ENCODE data around the gene C12orf54. TPM values are rescaled to one million over a fixed set of nuclear protein-coding genes. Genes with fewer than 3 reads are reported as not detected.
"Not testable (repeated sequence)": the region's sequence is repeated elsewhere in the genome, so short reads cannot be mapped to it uniquely, and the experiment has no call there.

Gene C12orf54
- total RNA-seq, 1 donor from 2014 or later = 1.2 TPM

- Histone ChIP-seq H3K79me2 (ENCODE audit: insufficient read depth, low read length) (no peaks in the 10 kb centered on the region), H3K27ac (ENCODE audit: low read depth, low read length) (no peak overlapping the region), H4K20me1 (ENCODE audit: insufficient read depth, low read length) (no peaks in the 10 kb centered on the region), H3K9ac (ENCODE audit: low read length) (no peak overlapping the region), H3K4me2 (ENCODE audit: low read length) (no peak overlapping the region), H2AFZ (ENCODE audit: low read depth, low read length) (no peak overlapping the region), H3K9me3 (ENCODE audit: insufficient read depth, low read depth, low read length) (no peaks in the 10 kb centered on the region), H3K4me1 (ENCODE audit: insufficient read depth, low read length) (no peaks in the 10 kb centered on the region), H3K27me3 (ENCODE audit: insufficient read depth, low read length) (no peaks in the 10 kb centered on the region), H3K4me3 (ENCODE audit: insufficient read depth, low read depth, low read length) (no peak overlapping the region), H3K36me3 (ENCODE audit: insufficient read depth, low read length) (no peaks in the 10 kb centered on the region)
- H3K27me3 Mint-ChIP-seq (ENCODE audit: low read depth, unreplicated experiment) = no peaks in the 10 kb centered on the region
- no peaks in the 10 kb centered on the region for H3K4me1 Mint-ChIP-seq (ENCODE audit: low read depth, unreplicated experiment)
- no peaks in the 10 kb centered on the region for H3K36me3 Mint-ChIP-seq (ENCODE audit: low read depth, unreplicated experiment)
- FAIRE-seq = no peak
- TF ChIP-seq CTCF (IDR thresholded peaks at IDR 0.05; ENCODE audit: insufficient read depth, low read depth, low read length) (no peak), EZH2 (IDR thresholded peaks at IDR 0.05; ENCODE audit: insufficient read depth, low read length) (no peak)
- H3K4me3 Mint-ChIP-seq (ENCODE audit: unreplicated experiment) = no peak overlapping the region
- peaks cover 10% of the 10 kb centered on the region for H3K9me3 Mint-ChIP-seq (ENCODE audit: unreplicated experiment)
- no peak overlapping the region for H3K27ac Mint-ChIP-seq (ENCODE audit: unreplicated experiment)
- no peak for DNase-seq (ENCODE audit: low read depth)
Observed at GRCh38 chr12:48514728-48515127, 32.4 kb downstream of the C12orf54 start.

GRCh38 chr12:48520381-48520780 lies 38.1 kb downstream of the C12orf54 start:
- H3K9me3 Mint-ChIP-seq (ENCODE audit: unreplicated experiment); H3K27me3 Mint-ChIP-seq (ENCODE audit: low read depth, unreplicated experiment): not testable (repeated sequence)

GRCh38 chr12:48525332-48525731 lies 43.0 kb downstream of the C12orf54 start, which contains the start of gene OR8S1:
Gene OR8S1 (plus strand): TSS chr12:48525632. CDS start chr12:48525632, 0 bp downstream.
- FAIRE-seq = no peak
- H3K36me3 Mint-ChIP-seq (ENCODE audit: low read depth, unreplicated experiment) = no peaks in the 10 kb centered on the region
- H3K27ac ChIP-seq (ENCODE audit: low read depth, low read length) = no peak within 1 kb of the TSS
- no peaks in the 10 kb centered on the region for H3K27me3 Mint-ChIP-seq (ENCODE audit: low read depth, unreplicated experiment)
- H3K27ac Mint-ChIP-seq (ENCODE audit: unreplicated experiment) = no peak within 1 kb of the TSS
- TF ChIP-seq EZH2 (IDR thresholded peaks at IDR 0.05; ENCODE audit: insufficient read depth, low read length) (no peak), CTCF (IDR thresholded peaks at IDR 0.05; ENCODE audit: insufficient read depth, low read depth, low read length) (no peak)
- no peak within 1 kb of the TSS for H2AFZ ChIP-seq (ENCODE audit: low read depth, low read length)
- DNase-seq (ENCODE audit: low read depth) = no peak
- no peak within 1 kb of the TSS for H3K9ac ChIP-seq (ENCODE audit: low read length)
- H3K4me1 Mint-ChIP-seq (ENCODE audit: low read depth, unreplicated experiment) = no peaks in the 10 kb centered on the region
- no peaks in the 10 kb centered on the region for H3K36me3 ChIP-seq (ENCODE audit: insufficient read depth, low read length)
- H3K4me3 Mint-ChIP-seq (ENCODE audit: unreplicated experiment) = no peak within 1 kb of the TSS
- no peaks in the 10 kb centered on the region for H3K9me3 Mint-ChIP-seq (ENCODE audit: unreplicated experiment)
- no peak within 1 kb of the TSS for H3K4me3 ChIP-seq (ENCODE audit: insufficient read depth, low read depth, low read length)
- no peaks in the 10 kb centered on the region for H3K27me3 ChIP-seq (ENCODE audit: insufficient read depth, low read length)
- H3K4me1 ChIP-seq (ENCODE audit: insufficient read depth, low read length) = no peaks in the 10 kb centered on the region
- H3K9me3 ChIP-seq (ENCODE audit: insufficient read depth, low read depth, low read length) = no peaks in the 10 kb centered on the region
- H3K79me2 ChIP-seq (ENCODE audit: insufficient read depth, low read length) = no peaks in the 10 kb centered on the region
- no peak within 1 kb of the TSS for H3K4me2 ChIP-seq (ENCODE audit: low read length)
- no peaks in the 10 kb centered on the region for H4K20me1 ChIP-seq (ENCODE audit: insufficient read depth, low read length)

More at GRCh38 chr12:48520381-48520780, 38.1 kb downstream of the C12orf54 start:
- H3K4me2 ChIP-seq (ENCODE audit: low read length); H3K27ac ChIP-seq (ENCODE audit: low read depth, low read length); H3K27ac Mint-ChIP-seq (ENCODE audit: unreplicated experiment); DNase-seq (ENCODE audit: low read depth); H3K79me2 ChIP-seq (ENCODE audit: insufficient read depth, low read length); H3K36me3 ChIP-seq (ENCODE audit: insufficient read depth, low read length); H3K4me1 Mint-ChIP-seq (ENCODE audit: low read depth, unreplicated experiment); H3K4me3 ChIP-seq (ENCODE audit: insufficient read depth, low read depth, low read length); H2AFZ ChIP-seq (ENCODE audit: low read depth, low read length); H4K20me1 ChIP-seq (ENCODE audit: insufficient read depth, low read length); H3K9me3 ChIP-seq (ENCODE audit: insufficient read depth, low read depth, low read length); H3K36me3 Mint-ChIP-seq (ENCODE audit: low read depth, unreplicated experiment); H3K27me3 ChIP-seq (ENCODE audit: insufficient read depth, low read length); H3K9ac ChIP-seq (ENCODE audit: low read length); H3K4me3 Mint-ChIP-seq (ENCODE audit: unreplicated experiment); H3K4me1 ChIP-seq (ENCODE audit: insufficient read depth, low read length); FAIRE-seq: not testable (repeated sequence)
